Immature natural killer cell (primary cell): ENCODE data around the gene CNN2. TPM values are rescaled to one million over a fixed set of nuclear protein-coding genes. Genes with fewer than 3 reads are reported as not detected.

Experiments
- DNase-seq, 3 donors: peaks; one replicate each; pipeline ENCODE4 v3.0.0; 2022; ENCODE audit warnings: mixed read lengths in 1 of 3
- H3K27ac Mint-ChIP-seq, 6 donors: one replicate each; pipeline ENCODE4 v1.8.0; 2020; ENCODE audit warnings: mixed read lengths in 6 of 6, mild to moderate bottlenecking in 5 of 6, inconsistent platforms in 4 of 6, moderate library complexity in 3 of 6
- H3K27me3 Mint-ChIP-seq, 3 donors: one replicate each; pipeline ENCODE4 v1.8.0; 2020 to 2021; ENCODE audit warnings: low read depth in 3 of 3, mild to moderate bottlenecking in 3 of 3, mixed read lengths in 3 of 3, moderate library complexity in 3 of 3, inconsistent platforms in 1 of 3
- H3K36me3 Mint-ChIP-seq, 3 donors: one replicate each; pipeline ENCODE4 v1.8.0; 2020; ENCODE audit warnings: mixed read lengths in 3 of 3, inconsistent platforms in 2 of 3, mild to moderate bottlenecking in 2 of 3
- H3K4me1 Mint-ChIP-seq, 2 donors: one replicate each; pipeline ENCODE4 v1.8.0; 2020; ENCODE audit warnings: inconsistent platforms in 2 of 2, mild to moderate bottlenecking in 2 of 2, mixed read lengths in 2 of 2, moderate library complexity in 1 of 2
- H3K4me3 Mint-ChIP-seq, 5 donors: one replicate each; pipeline ENCODE4 v1.8.0; 2020; ENCODE audit warnings: mild to moderate bottlenecking in 5 of 5, mixed read lengths in 5 of 5, inconsistent platforms in 3 of 5, moderate library complexity in 3 of 5
- H3K9me3 Mint-ChIP-seq, 6 donors: one replicate each; pipeline ENCODE4 v1.8.0; 2020; ENCODE audit warnings: mild to moderate bottlenecking in 6 of 6, mixed read lengths in 6 of 6, inconsistent platforms in 4 of 6, moderate library complexity in 3 of 6
- polyA plus RNA-seq, 3 donors: library from polyadenylated mRNA; unstranded; fragments of 300-500 nt; fragmentation: Illumina TruSeq; gene quantifications; one replicate each; pipeline ENCODE4 v1.2.3, GENCODE V29; 2021

CNN2 gene
- polyA plus RNA-seq, 3 donors from 2014 or later: 227 to 382 (median 255) TPM

DNA sequence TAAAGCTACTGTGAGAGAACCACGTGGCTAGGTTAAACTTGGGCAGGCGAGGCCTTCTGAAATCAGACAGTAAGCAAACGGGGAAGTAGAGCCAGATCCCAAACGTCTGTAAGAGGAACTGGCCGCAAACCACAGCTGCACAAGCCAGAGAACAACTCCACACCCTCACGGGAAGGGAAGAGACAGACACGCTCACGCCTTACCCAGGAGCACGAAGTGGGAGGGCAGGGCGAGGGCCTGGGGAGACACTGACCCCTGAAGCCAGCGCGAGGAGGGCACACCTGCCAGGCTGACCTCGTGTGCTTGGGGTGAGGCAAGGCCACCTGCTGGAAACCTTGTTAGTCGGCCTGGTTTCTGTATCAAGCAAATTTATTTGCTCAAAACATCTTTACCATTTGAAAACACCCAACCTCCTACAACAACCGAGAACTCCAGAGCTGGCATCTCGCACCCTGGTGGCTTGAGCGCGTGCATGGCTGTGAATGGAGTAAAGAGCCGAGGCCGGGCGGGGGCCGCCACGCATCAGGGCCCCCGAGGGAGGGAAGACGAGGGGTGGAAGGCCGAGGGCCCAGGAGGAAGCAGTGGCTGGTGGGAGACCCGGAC is 61.5 kb downstream of the CNN2 start:
- H3K9me3 Mint-ChIP-seq: no peaks in the 10 kb centered on the region
- peak; percentile 36 to 40 (median 37) for DNase-seq
- peaks cover 4 to 16% (median 11%) of the 10 kb centered on the region in 3 donors for H3K36me3 Mint-ChIP-seq
- H3K4me3 Mint-ChIP-seq: peak overlapping the region; percentile 24 to 46 (median 45)
- peaks cover 9 to 20% (median 13%) of the 10 kb centered on the region in 3 donors for H3K27me3 Mint-ChIP-seq
- H3K4me1 Mint-ChIP-seq: peaks cover 18 to 31% of the 10 kb centered on the region in 2 donors
- H3K27ac Mint-ChIP-seq: peak overlapping the region; percentile 87 to 93 (median 90)

DNA sequence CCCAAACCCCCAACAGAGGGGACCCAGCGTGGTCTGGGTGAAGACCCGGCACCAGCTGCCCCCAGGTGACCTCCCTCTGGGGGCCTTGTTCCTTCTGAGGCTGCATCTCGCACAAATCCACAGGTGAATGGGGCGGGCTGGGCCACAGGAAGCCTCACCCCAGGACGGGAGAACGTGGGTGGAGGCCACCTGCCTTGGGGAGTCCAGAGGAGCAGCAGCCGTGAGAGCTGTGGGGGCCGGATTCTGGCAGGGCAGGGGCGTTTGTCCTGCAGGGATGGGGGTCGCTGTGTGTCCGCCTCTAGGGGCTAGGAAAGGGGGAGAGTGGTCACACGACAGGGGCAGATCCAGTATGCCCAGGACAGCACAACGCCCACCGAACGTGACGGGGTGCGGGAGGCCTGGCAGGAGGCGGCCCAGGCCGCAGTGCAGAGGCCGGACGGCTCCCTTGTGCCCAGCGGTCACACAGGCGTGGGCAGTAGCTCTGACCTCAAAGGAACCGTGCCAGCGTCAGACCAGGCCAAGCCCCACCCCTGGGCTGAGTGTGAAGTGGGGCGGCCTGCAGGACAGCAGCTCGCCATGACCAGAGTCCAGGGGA is 62.1 kb downstream of the CNN2 start:
- Mint-ChIP-seq H3K27me3 (peaks cover 9 to 18% (median 13%) of the 10 kb centered on the region in 3 donors), H3K27ac (peak overlapping the region; percentile 35 to 93 (median 74)), H3K36me3 (peaks cover 4 to 16% (median 11%) of the 10 kb centered on the region in 3 donors), H3K9me3 (no peaks in the 10 kb centered on the region), H3K4me3 (no peak overlapping the region), H3K4me1 (peaks cover 22 to 35% of the 10 kb centered on the region in 2 donors)
- no peak for DNase-seq

Other genes starting within 250 kb of the CNN2 start
- gene PTBP1, start 229.2 kb upstream of the CNN2 start, polyA plus RNA-seq: 100 to 1,000 TPM in 1 of 3 donors, 10 to 100 TPM in 2; 70.0 to 185 (median 87.8) TPM
- not detected for gene PLPPR3, start 204.7 kb upstream of the CNN2 start, polyA plus RNA-seq
- not detected for gene AZU1, start 198.8 kb upstream of the CNN2 start, polyA plus RNA-seq
- not detected for gene PRTN3, start 185.6 kb upstream of the CNN2 start, polyA plus RNA-seq
- gene ELANE, start 174.3 kb upstream of the CNN2 start, polyA plus RNA-seq: not detected
- 1 to 10 TPM; 1.5 to 4.1 (median 3.6) TPM for gene CFD, start 166.9 kb upstream of the CNN2 start, polyA plus RNA-seq
- 100 to 1,000 TPM in 1 of 3 donors, 10 to 100 TPM in 2; 44.2 to 112 (median 48.0) TPM for gene MED16, start 133.4 kb upstream of the CNN2 start, polyA plus RNA-seq
- not detected for gene RNU6-9, start 133.1 kb upstream of the CNN2 start, polyA plus RNA-seq
- 100 to 1,000 TPM in 1 of 3 donors, 10 to 100 TPM in 2; 83.5 to 146 (median 85.8) TPM for gene R3HDM4, start 113.4 kb upstream of the CNN2 start, polyA plus RNA-seq
- not detected for gene KISS1R, start 109.3 kb upstream of the CNN2 start, polyA plus RNA-seq
- gene ARID3A, start 100.6 kb upstream of the CNN2 start, polyA plus RNA-seq: 1 to 10 TPM; 1.0 to 1.7 (median 1.4) TPM
- 100 to 1,000 TPM in 1 of 3 donors, 10 to 100 TPM in 2; 60.5 to 116 (median 70.9) TPM for gene WDR18, start 42.3 kb upstream of the CNN2 start, polyA plus RNA-seq
- not detected for gene GRIN3B, start 26.2 kb upstream of the CNN2 start, polyA plus RNA-seq
- gene TMEM259, start 5.5 kb upstream of the CNN2 start, polyA plus RNA-seq: 100 to 1,000 TPM in 1 of 3 donors, 10 to 100 TPM in 2; 45.6 to 102 (median 61.1) TPM
- gene RNU6-2, start 5.1 kb upstream of the CNN2 start, polyA plus RNA-seq: not detected
- gene ABCA7, start 13.5 kb downstream of the CNN2 start, polyA plus RNA-seq: 10 to 100 TPM in 1 of 3 donors, 1 to 10 TPM in 2; 4.5 to 13.3 (median 5.2) TPM
- 100 to 1,000 TPM; 164 to 417 (median 169) TPM for gene ARHGAP45, start 40.6 kb downstream of the CNN2 start, polyA plus RNA-seq
- gene POLR2E, start 68.8 kb downstream of the CNN2 start, polyA plus RNA-seq: 100 to 1,000 TPM; 182 to 288 (median 237) TPM
- 100 to 1,000 TPM; 225 to 320 (median 280) TPM for gene GPX4, start 77.4 kb downstream of the CNN2 start, polyA plus RNA-seq
- gene SBNO2, start 147.7 kb downstream of the CNN2 start, polyA plus RNA-seq: 1 to 10 TPM in 1 of 3 donors, under 1 TPM in 2; 0.27 to 3.4 (median 0.89) TPM
- 10 to 100 TPM; 10.8 to 14.5 (median 11.7) TPM for gene STK11, start 179.2 kb downstream of the CNN2 start, polyA plus RNA-seq
- not detected for gene CBARP, start 211.4 kb downstream of the CNN2 start, polyA plus RNA-seq
- 100 to 1,000 TPM; 145 to 310 (median 303) TPM for gene ATP5F1D, start 215.1 kb downstream of the CNN2 start, polyA plus RNA-seq
- gene MIDN, start 222.0 kb downstream of the CNN2 start, polyA plus RNA-seq: 10 to 100 TPM in 2 of 3 donors, 1 to 10 TPM in 1; 4.9 to 16.0 (median 10.8) TPM
- 100 to 1,000 TPM; 146 to 246 (median 197) TPM for gene CIRBP, start 242.7 kb downstream of the CNN2 start, polyA plus RNA-seq
- gene FAM174C, start 248.9 kb downstream of the CNN2 start, polyA plus RNA-seq: 10 to 100 TPM; 50.5 to 98.4 (median 86.9) TPM